AG10803 (cell line): ENCODE results near the gene TRAIP.

Source experiments
- DNase-seq: peaks from one replicate; pipeline ENCODE4 v3.0.0; 2010; ENCODE audit warnings: low read depth
- H3K4me3 ChIP-seq: 2 replicates; pipeline ENCODE4 v1.5.1; 2011; ENCODE audit warnings: mild to moderate bottlenecking, low read length, control low read depth
- TF ChIP-seq, protein P1 (sequence below): conservative IDR thresholded peaks from 2 replicates; pipeline ENCODE4 v1.5.1; 2011; ENCODE audit warnings: mild to moderate bottlenecking, low read length, control low read depth, inconsistent platforms

TRAIP gene

DNA sequence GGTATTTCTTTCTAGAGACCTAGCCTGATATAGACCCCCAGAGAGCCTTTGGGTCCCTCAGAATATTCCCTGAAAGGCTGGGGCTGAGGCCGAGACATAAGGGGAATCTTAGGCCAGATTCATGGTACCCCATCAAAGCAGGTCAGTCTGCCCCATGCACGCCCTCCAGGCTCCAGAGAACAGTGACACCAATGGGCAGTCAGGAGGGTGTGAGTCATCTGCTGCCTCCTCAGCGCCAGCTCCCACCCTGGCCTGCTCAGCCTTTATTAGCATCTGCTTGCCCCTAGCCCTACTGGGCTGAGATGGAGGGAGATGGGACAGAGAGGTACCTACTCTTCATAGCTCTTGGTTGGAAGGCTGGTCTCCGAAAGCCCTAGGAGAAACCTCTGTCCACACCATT, 27.6 kb upstream of the TRAIP start:
- no peak overlapping the region for H3K4me3 ChIP-seq
- TF ChIP-seq, protein P1, sequence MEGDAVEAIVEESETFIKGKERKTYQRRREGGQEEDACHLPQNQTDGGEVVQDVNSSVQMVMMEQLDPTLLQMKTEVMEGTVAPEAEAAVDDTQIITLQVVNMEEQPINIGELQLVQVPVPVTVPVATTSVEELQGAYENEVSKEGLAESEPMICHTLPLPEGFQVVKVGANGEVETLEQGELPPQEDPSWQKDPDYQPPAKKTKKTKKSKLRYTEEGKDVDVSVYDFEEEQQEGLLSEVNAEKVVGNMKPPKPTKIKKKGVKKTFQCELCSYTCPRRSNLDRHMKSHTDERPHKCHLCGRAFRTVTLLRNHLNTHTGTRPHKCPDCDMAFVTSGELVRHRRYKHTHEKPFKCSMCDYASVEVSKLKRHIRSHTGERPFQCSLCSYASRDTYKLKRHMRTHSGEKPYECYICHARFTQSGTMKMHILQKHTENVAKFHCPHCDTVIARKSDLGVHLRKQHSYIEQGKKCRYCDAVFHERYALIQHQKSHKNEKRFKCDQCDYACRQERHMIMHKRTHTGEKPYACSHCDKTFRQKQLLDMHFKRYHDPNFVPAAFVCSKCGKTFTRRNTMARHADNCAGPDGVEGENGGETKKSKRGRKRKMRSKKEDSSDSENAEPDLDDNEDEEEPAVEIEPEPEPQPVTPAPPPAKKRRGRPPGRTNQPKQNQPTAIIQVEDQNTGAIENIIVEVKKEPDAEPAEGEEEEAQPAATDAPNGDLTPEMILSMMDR = no peak
- DNase-seq = no peak

DNA sequence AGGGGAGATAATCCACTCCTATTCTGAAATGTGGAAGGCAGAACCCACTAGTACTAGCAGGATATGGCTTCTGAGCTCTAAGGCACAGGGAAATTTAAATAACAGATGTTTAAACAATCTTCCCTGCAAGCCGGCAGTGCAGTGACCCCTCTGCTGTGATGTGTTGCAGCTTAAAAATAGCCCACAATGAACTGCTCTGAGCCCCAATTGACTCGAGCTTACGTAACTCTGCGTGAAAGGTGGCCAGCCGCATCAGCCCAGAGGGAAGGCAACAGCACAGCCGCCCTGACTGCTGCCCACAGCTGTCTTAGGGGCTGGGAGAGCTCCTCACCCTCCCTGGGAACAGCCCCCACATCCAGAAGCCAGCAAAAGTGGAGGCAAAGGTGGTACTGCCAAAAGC, 25.8 kb upstream of the TRAIP start:
- no peak for DNase-seq
- no peak overlapping the region for H3K4me3 ChIP-seq
- TF ChIP-seq, protein P1 = no peak

DNA sequence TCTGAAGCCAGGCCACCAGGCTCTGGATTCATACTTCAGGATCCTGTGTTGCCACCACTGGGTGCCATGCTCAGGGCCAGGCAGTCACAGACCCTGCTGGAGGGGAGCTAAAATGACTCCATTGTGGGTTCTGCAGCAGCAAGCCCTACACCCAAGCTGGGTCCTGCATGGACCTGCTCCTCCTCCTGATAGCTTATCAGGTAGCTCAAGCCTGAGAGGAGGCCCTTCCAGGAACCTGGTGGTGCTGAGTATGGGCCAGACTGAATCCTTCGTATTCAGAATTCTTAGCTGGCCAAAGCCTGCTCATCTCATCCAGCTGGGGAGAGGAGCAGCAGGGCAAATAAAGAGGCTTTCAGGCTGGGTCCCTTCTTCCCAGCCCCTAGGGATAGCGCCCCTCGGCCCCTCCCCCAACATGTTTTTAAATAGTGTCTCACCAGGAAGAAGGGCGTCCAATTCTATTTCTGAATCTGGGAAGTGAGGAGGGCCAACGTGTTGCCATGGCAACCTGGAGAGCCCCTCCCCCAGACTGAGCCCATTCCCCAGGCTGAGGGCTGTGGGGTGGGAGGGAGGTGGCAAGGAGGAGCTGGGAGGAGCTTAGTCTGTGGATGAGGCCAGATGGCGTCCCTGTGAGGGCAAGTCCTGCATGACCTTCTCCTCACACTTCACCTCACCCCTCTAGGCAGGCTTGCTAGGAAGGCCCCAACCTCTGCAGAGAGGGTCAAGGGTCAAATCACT, 24.4 kb upstream of the TRAIP start:
- DNase-seq = no peak
- H3K4me3 ChIP-seq = no peak overlapping the region
- TF ChIP-seq, protein P1 = no peak

DNA sequence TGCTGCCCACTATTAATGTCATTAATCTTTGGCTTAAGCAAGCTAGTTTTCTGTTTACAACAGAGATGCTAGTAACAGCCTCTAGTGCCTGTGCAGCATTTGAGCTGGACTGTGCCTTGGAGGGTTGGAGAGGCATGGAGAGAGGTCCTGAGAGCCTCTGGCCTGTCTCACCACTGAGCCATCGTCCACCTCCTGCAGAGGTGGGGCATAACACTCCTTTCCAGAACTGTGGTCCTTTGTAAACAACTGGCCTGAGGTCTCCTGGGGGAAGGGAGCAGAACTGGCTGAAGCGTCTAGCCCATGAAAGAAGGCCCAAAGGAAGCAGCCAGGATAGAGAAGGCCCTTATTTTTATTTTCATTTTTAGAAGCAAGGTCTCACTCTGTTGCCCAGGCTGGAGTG, 23.4 kb upstream of the TRAIP start:
- DNase-seq = no peak
- TF ChIP-seq, protein P1 = no peak
- H3K4me3 ChIP-seq = no peak overlapping the region

DNA sequence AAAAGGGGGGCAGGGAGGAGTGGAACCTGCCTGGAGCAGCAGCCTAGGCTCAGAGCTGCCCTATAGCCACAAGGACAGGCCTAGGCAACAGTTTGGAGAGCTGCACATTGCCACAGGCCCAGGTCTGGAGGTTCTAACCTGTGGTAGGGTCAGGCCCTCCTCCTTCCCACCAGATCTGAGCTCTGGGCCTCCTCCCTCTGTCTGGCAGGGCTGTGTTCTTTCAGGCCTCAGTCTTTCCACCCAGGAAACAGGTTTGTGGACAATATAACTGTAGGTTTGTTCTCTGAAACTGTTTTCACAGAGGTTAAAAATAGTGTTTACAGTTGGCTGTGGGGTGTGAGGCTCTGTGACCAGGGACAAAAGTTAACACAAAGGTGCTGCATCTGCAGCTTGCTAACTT, 22.3 kb upstream of the TRAIP start:
- TF ChIP-seq, protein P1 = no peak
- no peak for DNase-seq
- H3K4me3 ChIP-seq = no peak overlapping the region

DNA sequence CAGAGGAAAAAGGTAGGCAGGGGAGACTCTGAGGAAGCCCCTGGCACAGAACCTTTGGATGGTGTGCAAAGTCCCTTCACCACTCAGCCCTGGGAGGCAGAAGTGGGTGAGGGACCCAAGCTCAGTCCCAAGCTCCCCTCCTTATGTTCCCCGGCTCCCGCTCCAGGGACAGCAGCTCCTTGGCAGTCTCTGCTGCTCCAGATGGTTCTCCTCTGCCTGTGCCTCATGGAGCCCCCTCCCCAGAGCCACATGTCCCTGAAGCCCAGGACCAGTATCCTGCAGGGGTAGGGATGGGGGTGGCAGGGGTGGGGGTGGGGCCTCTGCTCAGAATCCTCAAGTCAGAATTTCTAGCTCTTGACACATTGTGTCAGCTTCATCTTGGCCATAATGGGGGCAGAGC, 21.4 kb upstream of the TRAIP start:
- TF ChIP-seq, protein P1 = no peak
- no peak for DNase-seq
- H3K4me3 ChIP-seq = no peak overlapping the region

DNA sequence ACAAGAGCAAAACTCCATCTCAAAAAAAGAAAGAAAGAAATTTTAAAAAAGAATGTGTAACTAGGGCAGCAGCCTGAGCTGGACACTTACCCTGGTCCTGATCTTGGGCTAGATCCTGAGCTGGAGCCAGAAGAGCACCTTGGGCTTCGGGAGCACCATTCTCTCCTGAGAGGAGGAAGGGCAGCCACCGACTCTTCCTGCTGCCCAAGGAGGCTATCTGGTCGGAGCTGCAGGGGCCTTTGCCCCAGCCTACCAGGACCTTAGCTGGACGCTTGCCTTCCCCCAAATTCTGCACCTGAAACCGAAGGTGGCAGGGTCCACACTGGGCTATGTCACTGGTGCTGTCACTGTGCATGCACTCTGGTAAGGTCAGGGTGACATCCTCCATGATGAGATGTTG, 20.2 kb upstream of the TRAIP start:
- no peak for DNase-seq
- TF ChIP-seq, protein P1 = no peak
- H3K4me3 ChIP-seq = no peak overlapping the region
